Stimulated activated CD4-positive, alpha-beta T cell treated with anti-CD3 and anti-CD28 coated beads, TNF-alpha, amount 100 ng/mL, for 1 hour (primary cell): Measurements from ENCODE around the gene GNAO1.

Experiments
- DNase-seq, 3 donors: peaks; one replicate each; pipeline ENCODE4 v3.0.0-alpha.2; 2020; ENCODE audit warnings: low read depth in 3 of 3, low spot score in 1 of 3

The GNAO1 gene

GRCh38 chr16:56328276-56329022 lies 137.2 kb downstream of the GNAO1 start:
- DNase-seq: no peak

DNA sequence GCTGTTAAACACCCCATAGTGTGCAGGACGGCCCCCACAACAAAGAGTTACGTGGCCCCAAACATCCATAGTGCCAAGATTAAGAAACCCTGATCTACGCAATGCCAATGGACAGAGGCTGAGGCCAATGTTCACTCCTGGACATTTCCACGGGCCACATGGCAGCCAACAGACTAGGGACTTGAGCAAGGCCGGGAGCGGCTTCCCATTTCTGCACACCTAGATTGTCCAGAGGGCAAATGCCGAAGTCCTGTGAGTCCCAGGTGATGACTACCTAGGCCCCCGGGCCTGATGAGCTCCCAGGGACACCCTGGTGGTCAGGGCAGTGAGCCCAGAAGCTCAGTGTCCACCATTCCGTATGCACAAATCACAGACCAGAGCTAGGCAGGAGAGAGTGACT lies 138.6 kb downstream of the GNAO1 start:
- DNase-seq: no peak

GRCh38 chr16:56330476-56330875 lies 139.2 kb downstream of the GNAO1 start:
- no peak for DNase-seq

- no peak for DNase-seq
Measured at GRCh38 chr16:56331399-56331798, 140.1 kb downstream of the GNAO1 start.

- DNase-seq: no peak
Measured at GRCh38 chr16:56331915-56332314, 140.6 kb downstream of the GNAO1 start.

GRCh38 chr16:56332464-56333079 lies 141.3 kb downstream of the GNAO1 start:
- no peak for DNase-seq

- DNase-seq: no peak
Measured at GRCh38 chr16:56334761-56335160, 143.5 kb downstream of the GNAO1 start.

GRCh38 chr16:56336071-56336688 lies 144.9 kb downstream of the GNAO1 start:
- DNase-seq: no peak

DNA sequence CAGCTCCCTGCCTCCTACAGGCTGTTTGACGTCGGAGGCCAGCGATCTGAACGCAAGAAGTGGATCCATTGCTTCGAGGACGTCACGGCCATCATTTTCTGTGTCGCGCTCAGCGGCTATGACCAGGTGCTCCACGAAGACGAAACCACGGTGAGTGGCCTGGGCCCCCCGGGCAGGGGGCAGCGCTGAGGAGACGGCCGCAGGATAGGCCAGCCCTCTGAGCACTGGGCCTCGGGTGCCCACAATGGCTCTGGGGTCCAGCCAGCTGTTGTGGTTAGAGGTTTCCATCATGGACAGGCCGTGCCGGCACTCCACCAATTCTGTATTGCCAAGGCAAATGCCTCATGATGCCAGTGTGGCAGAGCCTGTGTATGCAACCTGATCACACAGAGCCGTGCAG lies 145.4 kb downstream of the GNAO1 start:
- DNase-seq: no peak

GRCh38 chr16:56337131-56337857 lies 146.0 kb downstream of the GNAO1 start:
- DNase-seq: no peak

DNA sequence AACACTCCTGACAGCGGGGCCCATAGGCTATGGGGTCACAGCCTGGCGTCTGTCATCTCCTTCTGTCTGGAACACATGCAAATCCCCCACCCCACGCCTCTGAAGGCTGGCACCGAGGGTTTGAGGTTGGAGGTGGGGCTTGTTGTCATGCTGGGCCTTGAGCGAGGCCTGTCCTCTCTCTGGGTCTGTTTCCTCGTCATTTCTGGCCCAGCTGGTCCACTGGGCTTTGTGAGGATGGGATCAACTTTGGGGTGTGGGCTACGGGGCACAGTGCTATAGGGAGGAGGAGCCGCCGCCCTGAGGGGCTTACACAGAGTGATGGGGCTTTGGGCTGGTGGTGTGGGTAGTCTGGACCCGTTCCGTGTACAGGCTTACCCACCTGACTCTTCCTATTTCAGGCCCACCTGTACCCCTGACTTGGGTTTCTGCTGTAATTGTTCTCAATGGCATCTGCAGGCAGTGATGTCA lies 146.6 kb downstream of the GNAO1 start:
- DNase-seq: no peak

GRCh38 chr16:56338566-56339318 lies 147.5 kb downstream of the GNAO1 start:
- DNase-seq: no peak

DNA sequence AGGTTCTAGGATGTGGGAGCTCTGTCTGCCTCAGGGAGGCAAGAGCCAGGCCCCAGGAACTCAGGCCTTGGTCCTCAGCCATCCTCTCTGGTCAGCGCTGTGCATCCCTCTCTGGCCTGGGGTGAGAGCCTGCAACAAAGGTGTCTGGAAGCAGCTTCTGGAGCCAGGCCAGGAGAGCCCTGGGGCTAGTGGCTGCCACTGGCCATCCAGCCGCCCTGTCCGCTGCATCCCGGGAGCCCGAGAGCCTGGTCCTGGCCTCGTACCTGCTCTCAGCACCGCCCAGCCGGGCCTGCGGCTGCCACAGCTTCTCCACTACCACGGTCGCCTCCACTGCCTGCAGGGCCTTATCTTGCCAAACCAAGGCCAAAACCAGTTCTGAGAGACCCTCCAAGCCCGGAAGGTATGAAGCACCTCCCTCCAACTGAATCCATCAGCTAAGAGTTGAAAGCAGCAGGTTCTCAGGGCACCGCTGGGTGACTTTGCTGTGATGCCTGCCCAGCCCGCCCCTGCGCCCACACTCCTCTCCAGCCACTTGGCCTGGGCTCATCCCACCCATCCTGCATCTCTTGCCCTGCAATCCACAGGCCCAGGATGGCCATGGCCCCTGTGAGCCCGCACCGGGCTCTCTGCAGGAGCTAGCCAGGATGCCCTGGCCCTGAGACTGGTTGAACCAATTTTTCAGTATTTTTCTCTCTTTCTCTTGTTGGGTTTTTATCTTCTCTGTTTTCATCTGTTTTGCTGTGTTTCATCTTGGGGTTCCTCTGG lies 148.3 kb downstream of the GNAO1 start:
- DNase-seq: no peak

DNA sequence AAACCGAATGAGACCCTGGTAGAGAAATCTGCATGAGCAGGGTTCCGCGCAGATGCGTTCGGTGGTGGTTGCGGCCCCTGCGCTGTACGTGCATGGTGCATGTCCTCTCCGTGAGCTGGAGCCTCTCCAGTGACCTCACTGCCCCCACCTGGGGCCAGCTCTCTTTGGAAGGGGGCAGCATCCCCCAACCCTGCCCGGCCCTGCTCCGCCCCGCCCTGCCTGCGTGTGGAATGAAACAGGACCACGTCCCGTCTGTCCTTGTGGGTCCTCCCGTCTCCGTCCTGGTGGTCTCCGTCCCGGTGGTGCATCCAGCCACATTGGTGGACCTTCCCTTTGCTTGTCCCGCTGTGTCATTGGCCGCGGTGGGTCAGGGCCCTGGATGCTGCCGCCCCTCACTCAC lies 149.1 kb downstream of the GNAO1 start:
- DNase-seq: no peak

GRCh38 chr16:56340864-56341365 lies 149.6 kb downstream of the GNAO1 start:
- DNase-seq: no peak

GRCh38 chr16:56341656-56342399 lies 150.5 kb downstream of the GNAO1 start:
- DNase-seq: no peak

- no peak for DNase-seq
Measured at GRCh38 chr16:56343661-56344517, 152.6 kb downstream of the GNAO1 start.
